ENCODE measurements around the gene DECR2. TPM values are rescaled to one million over a fixed set of nuclear protein-coding genes. Genes with fewer than 3 reads are reported as not detected.

DECR2 gene
- total and polyA plus RNA-seq, 2 of the 13 experiments (the other 11 are each of a cell fraction or from before 2014, with no cell fraction given) = 36.3 to 44.6 TPM

DNA sequence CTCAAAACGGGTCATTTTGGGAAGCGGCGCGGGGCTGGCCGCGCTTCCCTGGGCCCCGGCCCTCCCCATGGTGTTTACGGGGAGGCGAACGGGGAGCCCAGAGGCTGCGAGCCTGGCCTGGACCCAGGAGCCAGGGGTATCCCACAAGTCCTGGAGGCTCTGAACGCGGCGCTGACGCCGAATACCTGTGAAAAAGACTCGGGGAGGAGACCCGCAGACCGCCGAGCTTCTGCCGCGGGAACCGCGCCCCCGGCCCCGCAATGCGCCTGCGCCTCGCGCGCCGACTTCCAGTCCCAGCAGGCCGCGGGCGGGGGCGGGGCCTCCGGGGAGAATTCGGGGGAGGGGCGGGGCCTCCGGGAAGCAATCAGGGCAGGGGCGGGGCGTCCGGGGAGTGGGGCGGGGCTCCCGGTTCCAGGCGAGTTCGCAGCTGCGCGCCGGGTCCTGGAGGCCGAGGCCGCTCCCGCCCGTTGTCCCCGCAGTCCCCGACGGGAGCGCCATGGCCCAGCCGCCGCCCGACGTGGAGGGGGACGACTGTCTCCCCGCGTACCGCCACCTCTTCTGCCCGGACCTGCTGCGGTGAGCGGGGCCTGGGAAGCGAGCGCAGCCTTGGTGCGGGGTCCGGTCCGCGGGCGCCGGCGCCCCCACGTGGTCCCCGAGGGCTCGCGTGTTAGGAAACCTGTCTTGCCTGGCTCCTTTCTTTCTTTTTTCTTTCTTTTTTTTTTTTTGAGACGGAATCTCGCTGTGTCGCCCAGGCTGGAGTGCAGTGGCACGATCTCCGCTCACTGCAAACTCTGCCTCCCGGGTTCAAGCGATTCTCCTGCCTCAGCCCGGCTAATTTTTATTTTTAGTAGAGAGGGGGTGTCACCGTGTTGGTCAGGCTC, at the start of gene DECR2 (continued):
- TF ChIP-seq ZNF280B (CRISPR knock-in tag; IDR thresholded peaks at IDR 0.05; ENCODE audit: borderline replicate concordance) = 0 out of 2 replicates have a peak, but pooled peaks have one; percentile 38
- TF ChIP-seq PHF5A (CRISPR knock-in tag; IDR thresholded peaks at IDR 0.05; ENCODE audit: low read depth, unreplicated experiment) = peak; percentile 68
- no peak for TF ChIP-seq ZNF451 (CRISPR knock-in tag; IDR thresholded peaks at IDR 0.05)
- TF ChIP-seq ZMYM4 (CRISPR knock-in tag; IDR thresholded peaks at IDR 0.05) = 0 out of 2 replicates have a peak, but pooled peaks have one; percentile 15
- peak; percentile 81 for TF ChIP-seq ARNT2 (CRISPR knock-in tag; IDR thresholded peaks at IDR 0.05; ENCODE audit: low read depth)
- TF ChIP-seq MED13 (CRISPR knock-in tag; IDR thresholded peaks at IDR 0.05) = peak; percentile 36; the same call in 1 of the 2 replicates
- peak; percentile 70 for TF ChIP-seq ZNF883 (CRISPR knock-in tag; IDR thresholded peaks at IDR 0.05; ENCODE audit: not compliant biosample characterization)
- peak; percentile 61 for TF ChIP-seq YY1 (IDR thresholded peaks at IDR 0.05; ENCODE audit: insufficient read depth, insufficient replicate concordance, low read depth, low read length)
- peak; percentile 8; the same call in 1 of the 2 replicates for TF ChIP-seq HNF4G (IDR thresholded peaks at IDR 0.05; ENCODE audit: borderline replicate concordance, low read depth, low read length)
- TF ChIP-seq HNF4G (CRISPR knock-in tag; IDR thresholded peaks at IDR 0.05; ENCODE audit: borderline replicate concordance, low read depth) = no peak
- no peak for TF ChIP-seq ATAD3A (CRISPR knock-in tag; IDR thresholded peaks at IDR 0.05)
- TF ChIP-seq ZNF772 (CRISPR knock-in tag; IDR thresholded peaks at IDR 0.05) = peak; percentile 81
- TF ChIP-seq HES4 (CRISPR knock-in tag; IDR thresholded peaks at IDR 0.05; ENCODE audit: borderline replicate concordance) = 0 out of 2 replicates have a peak, but pooled peaks have one; percentile 67
- no peak; the same call in 1 of the 2 replicates for TF ChIP-seq EED (CRISPR knock-in tag; IDR thresholded peaks at IDR 0.05)
- 0 out of 2 replicates have a peak, but pooled peaks have one; percentile 27 for TF ChIP-seq MTF2 (CRISPR knock-in tag; IDR thresholded peaks at IDR 0.05; ENCODE audit: borderline replicate concordance)
- TF ChIP-seq ZFP41 (CRISPR knock-in tag; IDR thresholded peaks at IDR 0.05; ENCODE audit: borderline replicate concordance) = no peak
- TF ChIP-seq YEATS4 (CRISPR knock-in tag; IDR thresholded peaks at IDR 0.05; ENCODE audit: borderline replicate concordance) = peak; percentile 64; the same call in 1 of the 2 replicates
- TF ChIP-seq SMAD1 (CRISPR knock-in tag; IDR thresholded peaks at IDR 0.05; ENCODE audit: borderline replicate concordance, low read depth) = no peak
- TF ChIP-seq JARID2 (CRISPR knock-in tag; IDR thresholded peaks at IDR 0.05; ENCODE audit: insufficient replicate concordance) = no peak
- TF ChIP-seq REST (IDR thresholded peaks at IDR 0.05; ENCODE audit: borderline replicate concordance in 1 of 2, low read depth in 1 of 2, low read length in 2 of 2) = peak in 1 of 2 experiments; percentile 4; a peak in 1 of 4 replicates
- TF ChIP-seq SP140L (CRISPR knock-in tag; IDR thresholded peaks at IDR 0.05; ENCODE audit: borderline replicate concordance) = no peak
- TF ChIP-seq TMF1 (CRISPR knock-in tag; IDR thresholded peaks at IDR 0.05; ENCODE audit: low read depth) = peak; percentile 72

Data from HepG2 (cell line).